Mesothelial cell of epicardium (in vitro differentiated cells): Measurements from ENCODE around the gene ATP6V0D1. TPM values are rescaled to one million over a fixed set of nuclear protein-coding genes. Genes with fewer than 3 reads are reported as not detected.

Experiments used
- DNase-seq, 2 experiments: peaks; one replicate each; pipeline ENCODE4 v3.0.0; 2021; ENCODE audit warnings: low spot score in 2 of 2; ENCODE audit not compliant: unreplicated experiment in 2 of 2
- H3K27ac Mint-ChIP-seq: 2 replicates; pipeline ENCODE4 v1.8.0; 2021; ENCODE audit warnings: mixed read lengths
- H3K27me3 Mint-ChIP-seq: 2 replicates; pipeline ENCODE4 v1.8.0; 2021; ENCODE audit warnings: low read depth, mixed read lengths
- H3K36me3 Mint-ChIP-seq: 2 replicates; pipeline ENCODE4 v1.8.0; 2021; ENCODE audit warnings: mixed read lengths
- H3K4me1 Mint-ChIP-seq: 2 replicates; pipeline ENCODE4 v1.8.0; 2021; ENCODE audit warnings: mixed read lengths
- H3K4me3 Mint-ChIP-seq: 2 replicates; pipeline ENCODE4 v1.8.0; 2021; ENCODE audit warnings: mild to moderate bottlenecking, moderate library complexity, mixed read lengths
- H3K9me3 Mint-ChIP-seq: 2 replicates; pipeline ENCODE4 v1.8.0; 2021; ENCODE audit warnings: mixed read lengths
- total RNA-seq: library from RNA; stranded (reverse); gene quantifications from 3 replicates; pipeline ENCODE4 v1.2.1, GENCODE V29; 2021
- TF ChIP-seq, protein P1 (sequence below): fragments of 200-600 bp; sonication (generic); IDR thresholded peaks from one replicate; pipeline ENCODE4 v1.5.0; 2021; ENCODE audit warnings: antibody characterized with exemption; ENCODE audit not compliant: unreplicated experiment

ATP6V0D1 gene
- total RNA-seq, 1 donor from 2014 or later, result 53.7 TPM

DNA sequence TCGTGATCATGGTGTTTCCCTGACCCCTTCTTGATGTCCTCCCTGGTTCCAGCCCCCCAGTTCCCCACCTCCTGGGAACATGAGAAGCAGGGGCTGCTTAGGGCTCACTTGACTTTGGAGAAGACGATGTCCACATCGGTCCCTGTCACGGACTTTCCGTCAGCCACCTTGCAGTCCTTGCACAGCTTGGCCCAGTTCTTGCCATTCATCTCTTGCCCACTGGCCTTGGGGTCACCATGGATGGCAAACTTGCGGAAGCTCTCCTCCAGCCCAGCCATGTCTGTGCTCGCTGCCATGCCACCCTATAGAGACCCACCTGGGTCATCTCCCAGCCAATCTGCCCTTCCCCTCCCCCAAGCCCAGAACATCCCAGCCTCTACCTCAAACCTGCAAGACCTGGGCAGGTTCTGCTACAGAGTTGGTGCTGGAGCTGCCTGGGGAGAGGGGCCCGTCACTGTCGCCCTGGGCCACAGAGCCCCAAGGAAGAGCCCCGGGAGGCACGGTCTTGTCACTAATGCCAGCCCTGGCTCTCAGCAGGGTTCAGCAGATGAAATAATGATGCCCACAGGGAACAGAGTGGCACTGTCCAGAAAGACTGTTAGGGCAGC is 90.0 kb downstream of the ATP6V0D1 start:
- H3K4me3 Mint-ChIP-seq, result no peak overlapping the region
- TF ChIP-seq, protein P1, sequence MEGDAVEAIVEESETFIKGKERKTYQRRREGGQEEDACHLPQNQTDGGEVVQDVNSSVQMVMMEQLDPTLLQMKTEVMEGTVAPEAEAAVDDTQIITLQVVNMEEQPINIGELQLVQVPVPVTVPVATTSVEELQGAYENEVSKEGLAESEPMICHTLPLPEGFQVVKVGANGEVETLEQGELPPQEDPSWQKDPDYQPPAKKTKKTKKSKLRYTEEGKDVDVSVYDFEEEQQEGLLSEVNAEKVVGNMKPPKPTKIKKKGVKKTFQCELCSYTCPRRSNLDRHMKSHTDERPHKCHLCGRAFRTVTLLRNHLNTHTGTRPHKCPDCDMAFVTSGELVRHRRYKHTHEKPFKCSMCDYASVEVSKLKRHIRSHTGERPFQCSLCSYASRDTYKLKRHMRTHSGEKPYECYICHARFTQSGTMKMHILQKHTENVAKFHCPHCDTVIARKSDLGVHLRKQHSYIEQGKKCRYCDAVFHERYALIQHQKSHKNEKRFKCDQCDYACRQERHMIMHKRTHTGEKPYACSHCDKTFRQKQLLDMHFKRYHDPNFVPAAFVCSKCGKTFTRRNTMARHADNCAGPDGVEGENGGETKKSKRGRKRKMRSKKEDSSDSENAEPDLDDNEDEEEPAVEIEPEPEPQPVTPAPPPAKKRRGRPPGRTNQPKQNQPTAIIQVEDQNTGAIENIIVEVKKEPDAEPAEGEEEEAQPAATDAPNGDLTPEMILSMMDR, result no peak
- H3K4me1 Mint-ChIP-seq, result peaks cover 15% of the 10 kb centered on the region
- no peak overlapping the region for H3K27ac Mint-ChIP-seq
- no peaks in the 10 kb centered on the region for H3K9me3 Mint-ChIP-seq
- no peak for DNase-seq
- H3K27me3 Mint-ChIP-seq, result peaks cover 76% of the 10 kb centered on the region
- no peaks in the 10 kb centered on the region for H3K36me3 Mint-ChIP-seq

DNA sequence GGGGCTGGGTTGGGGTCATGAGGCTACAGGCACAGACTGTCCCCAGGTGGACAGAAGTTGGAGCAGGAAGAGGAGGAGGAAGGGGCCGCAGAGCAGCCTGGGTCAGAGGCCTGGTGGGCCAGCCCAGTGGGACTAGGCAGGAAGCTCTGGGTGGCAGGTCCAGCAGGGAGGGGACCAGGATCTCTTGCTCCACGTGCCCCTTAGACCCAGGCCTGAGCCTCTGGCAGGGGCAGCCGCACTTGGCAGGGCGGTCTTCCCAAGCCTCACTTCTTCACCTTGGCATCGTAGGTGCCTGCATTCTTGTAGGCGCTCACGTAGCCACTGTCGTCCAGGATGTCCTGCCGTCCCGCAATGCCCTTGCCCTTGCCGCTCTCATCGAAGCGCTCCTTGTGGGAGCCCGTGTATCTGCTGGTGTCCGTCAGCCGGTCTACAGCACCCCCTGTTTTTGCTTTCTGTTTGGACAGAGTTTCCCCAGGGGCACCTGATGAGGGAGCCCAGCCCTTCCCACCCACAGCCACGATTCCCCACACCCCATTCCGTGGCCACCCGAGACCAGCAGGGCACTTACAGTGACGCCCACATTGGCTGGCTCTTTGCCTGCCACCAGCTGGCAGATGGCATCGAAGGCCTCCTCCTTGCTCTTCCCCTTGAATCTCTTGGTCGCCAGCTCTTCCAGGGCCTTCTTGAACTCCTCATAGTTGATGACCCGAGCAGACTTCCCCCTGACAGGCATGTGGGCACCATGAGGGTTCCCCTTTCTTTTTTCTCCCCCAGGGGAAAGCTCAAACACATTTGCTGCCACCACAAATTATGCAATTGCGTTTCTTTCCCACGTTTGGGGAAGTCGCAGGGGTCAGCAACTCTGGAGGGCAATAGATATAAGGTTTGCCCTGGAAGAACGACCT is 90.8 kb downstream of the ATP6V0D1 start:
- Mint-ChIP-seq H3K9me3 (no peaks in the 10 kb centered on the region), H3K4me3 (no peak overlapping the region), H3K4me1 (peaks cover 15% of the 10 kb centered on the region), H3K27me3 (peaks cover 76% of the 10 kb centered on the region), H3K36me3 (no peaks in the 10 kb centered on the region), H3K27ac (no peak overlapping the region)
- DNase-seq, result no peak
- TF ChIP-seq, protein P1, result no peak

DNA sequence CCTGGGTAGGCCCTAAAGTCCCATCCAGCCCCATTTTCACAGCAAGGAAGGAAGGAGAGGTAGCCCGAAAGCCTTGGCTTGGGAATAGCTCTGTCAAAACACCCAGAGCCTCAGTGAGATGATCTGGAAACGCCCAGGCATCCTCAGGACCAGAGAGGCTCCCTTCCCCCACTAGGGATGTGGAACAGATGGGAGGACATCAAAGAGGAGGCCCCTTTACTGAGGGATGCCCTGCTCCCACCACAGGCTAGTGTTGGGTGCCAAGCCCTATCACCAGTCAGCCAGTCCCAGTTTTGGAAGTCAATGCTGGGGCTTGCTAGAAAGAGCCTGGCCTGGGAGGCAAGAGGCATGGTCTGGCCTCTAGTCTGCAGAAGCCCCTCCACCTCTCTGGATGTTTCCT is 92.4 kb downstream of the ATP6V0D1 start:
- no peak for DNase-seq
- no peaks in the 10 kb centered on the region for H3K9me3 Mint-ChIP-seq
- H3K36me3 Mint-ChIP-seq, result no peaks in the 10 kb centered on the region
- no peak overlapping the region for H3K27ac Mint-ChIP-seq
- peaks cover 9% of the 10 kb centered on the region for H3K4me1 Mint-ChIP-seq
- peaks cover 78% of the 10 kb centered on the region for H3K27me3 Mint-ChIP-seq
- H3K4me3 Mint-ChIP-seq, result no peak overlapping the region
- TF ChIP-seq, protein P1, result no peak

DNA sequence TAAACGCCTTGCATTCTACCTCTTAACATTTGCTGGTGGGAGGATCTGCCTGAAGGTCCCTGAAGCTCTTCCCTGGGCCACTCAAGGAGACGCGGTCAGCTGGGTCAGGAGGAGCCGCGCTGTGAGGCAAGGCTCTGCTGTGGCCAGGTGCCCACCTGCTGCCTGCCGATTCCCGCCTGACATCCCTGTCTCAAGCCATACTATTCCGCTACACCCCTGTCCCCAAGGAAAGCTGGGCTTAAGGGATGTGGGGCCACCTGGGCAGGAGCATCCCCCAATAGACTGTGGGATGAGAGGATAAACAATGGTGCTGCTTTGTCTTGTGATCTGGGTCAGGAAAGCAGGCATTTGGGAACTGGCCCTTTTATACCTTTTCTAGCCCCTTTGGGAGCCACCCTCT is 92.8 kb downstream of the ATP6V0D1 start:
- H3K27me3 Mint-ChIP-seq, result peaks cover 75% of the 10 kb centered on the region
- DNase-seq, result no peak
- no peaks in the 10 kb centered on the region for H3K9me3 Mint-ChIP-seq
- no peaks in the 10 kb centered on the region for H3K36me3 Mint-ChIP-seq
- H3K27ac Mint-ChIP-seq, result no peak overlapping the region
- H3K4me3 Mint-ChIP-seq, result no peak overlapping the region
- H3K4me1 Mint-ChIP-seq, result peaks cover 7% of the 10 kb centered on the region
- TF ChIP-seq, protein P1, result no peak

Other genes starting within 250 kb of the ATP6V0D1 start
- gene FHOD1, start 233.7 kb downstream of the ATP6V0D1 start, total RNA-seq, result 28.2 to 28.7 TPM (median 28.3 TPM) in 3 replicates
- gene SLC9A5, start 232.2 kb downstream of the ATP6V0D1 start, total RNA-seq, result 2.9 to 3.5 TPM (median 3.3 TPM) in 3 replicates
- gene PLEKHG4, start 201.6 kb downstream of the ATP6V0D1 start, total RNA-seq, result 13.4 to 15.5 TPM (median 15.4 TPM) in 3 replicates
- gene KCTD19, start 154.4 kb downstream of the ATP6V0D1 start, total RNA-seq, result 0.52 to 1.1 TPM (median 0.84 TPM) in 3 replicates
- 0.20 to 0.55 TPM (median 0.36 TPM) in 3 replicates for gene LRRC36, start 154.3 kb downstream of the ATP6V0D1 start, total RNA-seq
- 5.5 to 6.2 TPM (median 5.7 TPM) in 3 replicates for gene TPPP3, start 87.7 kb downstream of the ATP6V0D1 start, total RNA-seq
- gene ZDHHC1, start 64.7 kb downstream of the ATP6V0D1 start, total RNA-seq, result 14.5 to 16.7 TPM (median 15.4 TPM) in 3 replicates
- 3.0 to 4.1 TPM (median 3.7 TPM) in 3 replicates for gene HSD11B2, start 50.0 kb downstream of the ATP6V0D1 start, total RNA-seq
- gene AGRP, start 2.4 kb upstream of the ATP6V0D1 start, total RNA-seq, result not detected in 3 replicates
- gene RIPOR1, start 47.7 kb upstream of the ATP6V0D1 start, total RNA-seq, result 55.9 to 69.2 TPM (median 58.9 TPM) in 3 replicates
- 58.0 to 61.4 TPM (median 60.5 TPM) in 3 replicates for gene CTCF, start 81.4 kb upstream of the ATP6V0D1 start, total RNA-seq
- 6.7 to 10.2 TPM (median 8.0 TPM) in 3 replicates for gene CARMIL2, start 164.0 kb upstream of the ATP6V0D1 start, total RNA-seq
- gene ACD, start 179.1 kb upstream of the ATP6V0D1 start, total RNA-seq, result 24.5 to 27.9 TPM (median 25.8 TPM) in 3 replicates
- 1.9 to 2.2 TPM (median 1.9 TPM) in 3 replicates for gene PARD6A, start 179.8 kb upstream of the ATP6V0D1 start, total RNA-seq
- 11.7 to 13.0 TPM (median 12.8 TPM) in 3 replicates for gene ENKD1, start 185.6 kb upstream of the ATP6V0D1 start, total RNA-seq
- gene C16orf86, start 185.7 kb upstream of the ATP6V0D1 start, total RNA-seq, result 1.2 to 2.0 TPM (median 1.8 TPM) in 3 replicates
- 22.8 to 27.0 TPM (median 26.1 TPM) in 3 replicates for gene GFOD2, start 238.2 kb upstream of the ATP6V0D1 start, total RNA-seq